ENCODE results near the gene PER2.

GRCh38 chr2:238236571-238236970 is 51.8 kb downstream of the PER2 start:
- TF ChIP-seq ZNF274 (IDR thresholded peaks at IDR 0.05; ENCODE audit: low read depth, low read length) (no peak), SUZ12 (IDR thresholded peaks at IDR 0.05; ENCODE audit: extremely low read depth, insufficient read depth, insufficient read length) (no peak)
